SK-N-SH (cell line): Measurements from ENCODE around the gene DACH1.

ENCODE experiments used
- EP300 ChIP-seq, 2 experiments: IDR thresholded peaks; 2 replicates each; pipeline versions ENCODE4 v1.4.0 to v1.6.1; 2012; ENCODE audit warnings: borderline replicate concordance in 1 of 2, low read depth in 1 of 2, low read length in 1 of 2
- EZH2phosphoT487 ChIP-seq: fragments of 200-600 bp; sonication (generic); IDR thresholded peaks from 2 replicates; pipeline ENCODE4 v1.6.1; 2017; ENCODE audit warnings: low read depth, mixed run types, mild to moderate bottlenecking, antibody characterized with exemption, moderate library complexity, borderline replicate concordance
- GABPA ChIP-seq: IDR thresholded peaks from 2 replicates; pipeline ENCODE4 v1.4.0; 2012; ENCODE audit warnings: low read depth, mild to moderate bottlenecking
- JUND ChIP-seq: IDR thresholded peaks from 2 replicates; pipeline ENCODE4 v1.4.0; 2012
- MXI1 ChIP-seq: IDR thresholded peaks from 2 replicates; pipeline ENCODE4 v1.6.1; 2012; ENCODE audit warnings: mild to moderate bottlenecking, low read depth, low read length, improper control_type of control experiment
- POLR2AphosphoS5 ChIP-seq: IDR thresholded peaks from 2 replicates; pipeline ENCODE4 v1.6.1; 2012; ENCODE audit warnings: low read depth, low read length
- RAD21 ChIP-seq: IDR thresholded peaks from 2 replicates; pipeline ENCODE4 v1.6.1; 2012; ENCODE audit warnings: mild to moderate bottlenecking, low read length
- SIN3A ChIP-seq: IDR thresholded peaks from 2 replicates; pipeline ENCODE4 v1.6.1; 2012; ENCODE audit warnings: low read depth, mild to moderate bottlenecking, low read length, moderate library complexity, borderline replicate concordance
- SMC3 ChIP-seq: IDR thresholded peaks from 2 replicates; pipeline ENCODE4 v1.6.1; 2012; ENCODE audit warnings: low read depth, low read length, improper control_type of control experiment
- TAF1 ChIP-seq: IDR thresholded peaks from 2 replicates; pipeline ENCODE4 v1.6.1; 2012; ENCODE audit warnings: low read depth, mild to moderate bottlenecking, low read length, moderate library complexity, borderline replicate concordance
- TEAD4 ChIP-seq: IDR thresholded peaks from 2 replicates; pipeline ENCODE4 v1.4.0; 2012; ENCODE audit warnings: mild to moderate bottlenecking, borderline replicate concordance; ENCODE audit not compliant: insufficient read depth
- TF ChIP-seq, protein P1 (sequence below): fragments of 200-600 bp; sonication (generic); IDR thresholded peaks from 2 replicates; pipeline ENCODE4 v1.6.1; 2017; ENCODE audit warnings: antibody characterized with exemption, mild to moderate bottlenecking, moderate library complexity
- TF ChIP-seq, protein P2 (sequence below): IDR thresholded peaks from 2 replicates; pipeline ENCODE4 v1.4.0; 2012; ENCODE audit warnings: low read depth, borderline replicate concordance
- TF ChIP-seq, protein P3 (sequence below): IDR thresholded peaks from 2 replicates; pipeline ENCODE4 v1.4.0; 2012; ENCODE audit warnings: low read depth

DNA sequence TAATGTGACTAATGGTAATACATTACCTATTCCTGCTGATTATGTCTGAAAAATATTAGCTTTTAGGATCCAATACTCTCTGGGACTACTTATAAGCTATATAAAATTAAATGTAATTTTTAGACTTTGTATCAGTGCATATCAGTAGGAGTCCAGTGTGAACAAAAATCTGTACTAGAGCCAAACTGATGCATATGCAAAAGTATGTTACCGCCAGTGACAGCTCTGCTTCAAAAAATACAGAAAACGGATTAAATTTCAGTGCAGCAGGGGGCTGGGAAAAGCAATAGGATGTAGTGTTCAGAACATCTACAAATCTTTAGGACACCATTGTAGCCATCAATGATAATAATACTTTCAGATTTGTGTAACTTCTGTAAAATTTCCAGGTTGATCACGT is 385.5 kb downstream of the DACH1 start:
- TF ChIP-seq, protein P1, sequence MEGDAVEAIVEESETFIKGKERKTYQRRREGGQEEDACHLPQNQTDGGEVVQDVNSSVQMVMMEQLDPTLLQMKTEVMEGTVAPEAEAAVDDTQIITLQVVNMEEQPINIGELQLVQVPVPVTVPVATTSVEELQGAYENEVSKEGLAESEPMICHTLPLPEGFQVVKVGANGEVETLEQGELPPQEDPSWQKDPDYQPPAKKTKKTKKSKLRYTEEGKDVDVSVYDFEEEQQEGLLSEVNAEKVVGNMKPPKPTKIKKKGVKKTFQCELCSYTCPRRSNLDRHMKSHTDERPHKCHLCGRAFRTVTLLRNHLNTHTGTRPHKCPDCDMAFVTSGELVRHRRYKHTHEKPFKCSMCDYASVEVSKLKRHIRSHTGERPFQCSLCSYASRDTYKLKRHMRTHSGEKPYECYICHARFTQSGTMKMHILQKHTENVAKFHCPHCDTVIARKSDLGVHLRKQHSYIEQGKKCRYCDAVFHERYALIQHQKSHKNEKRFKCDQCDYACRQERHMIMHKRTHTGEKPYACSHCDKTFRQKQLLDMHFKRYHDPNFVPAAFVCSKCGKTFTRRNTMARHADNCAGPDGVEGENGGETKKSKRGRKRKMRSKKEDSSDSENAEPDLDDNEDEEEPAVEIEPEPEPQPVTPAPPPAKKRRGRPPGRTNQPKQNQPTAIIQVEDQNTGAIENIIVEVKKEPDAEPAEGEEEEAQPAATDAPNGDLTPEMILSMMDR: no peak
- TF ChIP-seq SIN3A: no peak
- TF ChIP-seq JUND: no peak
- no peak for TF ChIP-seq TEAD4
- TF ChIP-seq MXI1: no peak
- no peak for TF ChIP-seq EZH2phosphoT487
- TF ChIP-seq, protein P2, sequence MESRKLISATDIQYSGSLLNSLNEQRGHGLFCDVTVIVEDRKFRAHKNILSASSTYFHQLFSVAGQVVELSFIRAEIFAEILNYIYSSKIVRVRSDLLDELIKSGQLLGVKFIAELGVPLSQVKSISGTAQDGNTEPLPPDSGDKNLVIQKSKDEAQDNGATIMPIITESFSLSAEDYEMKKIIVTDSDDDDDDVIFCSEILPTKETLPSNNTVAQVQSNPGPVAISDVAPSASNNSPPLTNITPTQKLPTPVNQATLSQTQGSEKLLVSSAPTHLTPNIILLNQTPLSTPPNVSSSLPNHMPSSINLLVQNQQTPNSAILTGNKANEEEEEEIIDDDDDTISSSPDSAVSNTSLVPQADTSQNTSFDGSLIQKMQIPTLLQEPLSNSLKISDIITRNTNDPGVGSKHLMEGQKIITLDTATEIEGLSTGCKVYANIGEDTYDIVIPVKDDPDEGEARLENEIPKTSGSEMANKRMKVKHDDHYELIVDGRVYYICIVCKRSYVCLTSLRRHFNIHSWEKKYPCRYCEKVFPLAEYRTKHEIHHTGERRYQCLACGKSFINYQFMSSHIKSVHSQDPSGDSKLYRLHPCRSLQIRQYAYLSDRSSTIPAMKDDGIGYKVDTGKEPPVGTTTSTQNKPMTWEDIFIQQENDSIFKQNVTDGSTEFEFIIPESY: no peak
- TF ChIP-seq POLR2AphosphoS5: no peak
- TF ChIP-seq SMC3: no peak
- TF ChIP-seq, protein P3, sequence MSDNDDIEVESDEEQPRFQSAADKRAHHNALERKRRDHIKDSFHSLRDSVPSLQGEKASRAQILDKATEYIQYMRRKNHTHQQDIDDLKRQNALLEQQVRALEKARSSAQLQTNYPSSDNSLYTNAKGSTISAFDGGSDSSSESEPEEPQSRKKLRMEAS: no peak
- no peak for TF ChIP-seq RAD21
- TF ChIP-seq GABPA: no peak
- TF ChIP-seq EP300 (IDR thresholded peaks at IDR 0.05; ENCODE audit: borderline replicate concordance in 1 of 2, low read depth in 1 of 2, low read length in 1 of 2): no peak
- TF ChIP-seq TAF1: no peak
